Activated T-helper 9 cell treated with anti-CD3 and anti-CD28 coated beads, Interleukin-2, amount 50 U/mL, for 16 hours (primary cell): ENCODE measurements around the gene TGIF1.

ENCODE experiments used
- DNase-seq: peaks from one replicate; pipeline ENCODE4 v3.0.0-alpha.2; 2020; ENCODE audit warnings: low read depth

TGIF1 gene

DNA sequence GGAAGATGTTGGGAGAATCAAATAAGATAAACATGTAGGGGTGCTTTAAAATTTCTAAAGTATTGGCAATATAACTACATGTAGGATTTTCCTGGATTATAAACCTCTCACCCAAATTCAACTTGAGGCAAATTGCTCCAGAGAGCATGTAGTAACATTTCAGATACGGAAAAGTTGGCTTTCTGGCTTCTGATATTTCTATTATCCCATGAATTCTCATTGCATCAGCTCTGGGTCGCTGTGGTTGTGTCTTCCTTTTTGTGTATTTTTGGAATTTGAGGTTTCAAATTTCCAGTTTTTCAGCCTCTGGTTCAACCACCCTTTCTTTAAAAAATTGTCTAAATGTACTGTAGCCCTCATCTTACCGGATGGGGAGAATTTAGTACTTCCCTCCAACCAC is 32.3 kb downstream of the TGIF1 start:
- no peak for DNase-seq

DNA sequence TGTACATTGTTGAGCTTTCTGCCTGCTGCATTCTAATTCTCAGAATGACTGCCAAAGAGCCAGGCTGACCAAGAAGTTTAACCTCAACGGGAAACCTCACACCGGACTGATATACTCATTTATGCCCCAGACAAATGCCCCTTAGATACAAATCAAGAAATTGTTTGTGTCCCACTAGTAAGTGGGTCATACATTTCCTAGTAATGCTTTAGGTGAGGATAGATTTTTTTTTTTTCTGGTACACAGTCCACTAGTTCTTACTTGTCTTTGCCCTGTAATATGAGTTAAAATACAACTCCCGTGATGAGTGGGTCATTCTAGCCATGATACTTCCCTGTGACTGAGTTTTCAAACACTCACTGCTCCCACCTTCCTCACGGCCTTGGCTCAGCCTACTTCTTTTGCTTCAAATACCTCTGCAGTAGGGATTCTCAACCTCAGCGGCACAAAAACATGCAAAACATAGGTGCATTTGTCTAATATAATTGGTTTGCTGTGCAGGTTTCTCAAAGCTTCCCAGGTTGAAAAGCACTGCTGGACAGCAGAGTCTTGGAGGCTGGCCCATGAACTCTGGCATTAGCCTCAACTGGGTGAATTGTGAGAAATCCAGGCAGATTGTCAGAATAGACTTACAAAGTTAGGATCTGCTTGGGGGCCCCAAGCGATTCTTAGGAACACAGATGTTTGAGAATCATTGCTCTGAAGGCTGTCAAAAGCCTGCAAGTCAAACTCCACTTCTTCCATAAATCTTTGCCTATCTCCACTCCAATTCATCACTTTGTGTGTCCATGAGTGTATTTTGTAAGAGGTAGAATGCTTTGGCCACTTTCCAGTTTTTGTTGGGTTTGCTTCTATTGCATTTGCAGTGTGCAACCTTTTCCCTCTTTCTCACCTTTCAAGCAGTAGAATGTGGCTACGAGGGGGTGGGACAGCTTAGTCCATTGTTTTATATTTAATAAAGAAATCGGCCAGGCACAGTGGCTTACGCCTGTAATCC is 35.5 kb downstream of the TGIF1 start:
- no peak for DNase-seq

DNA sequence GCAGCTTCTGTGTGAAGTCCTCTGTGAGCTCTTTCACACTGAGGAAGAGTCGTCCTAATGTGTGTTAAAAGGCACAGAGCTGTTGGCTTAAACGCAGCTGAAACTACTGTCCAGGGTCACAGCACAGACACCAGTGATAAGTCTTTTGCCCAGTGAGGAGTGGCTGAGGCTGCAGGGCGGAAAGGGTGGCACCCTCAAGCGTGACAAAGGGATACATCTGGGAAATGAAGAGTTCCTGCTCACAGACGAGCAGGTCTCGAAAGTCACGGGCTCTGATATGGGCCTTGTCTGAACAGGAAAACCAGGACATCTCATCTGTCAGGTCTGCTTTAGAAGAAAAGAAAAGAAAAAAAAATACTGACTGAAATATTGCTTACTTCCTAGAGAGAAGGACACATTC is 36.5 kb downstream of the TGIF1 start:
- DNase-seq: no peak

DNA sequence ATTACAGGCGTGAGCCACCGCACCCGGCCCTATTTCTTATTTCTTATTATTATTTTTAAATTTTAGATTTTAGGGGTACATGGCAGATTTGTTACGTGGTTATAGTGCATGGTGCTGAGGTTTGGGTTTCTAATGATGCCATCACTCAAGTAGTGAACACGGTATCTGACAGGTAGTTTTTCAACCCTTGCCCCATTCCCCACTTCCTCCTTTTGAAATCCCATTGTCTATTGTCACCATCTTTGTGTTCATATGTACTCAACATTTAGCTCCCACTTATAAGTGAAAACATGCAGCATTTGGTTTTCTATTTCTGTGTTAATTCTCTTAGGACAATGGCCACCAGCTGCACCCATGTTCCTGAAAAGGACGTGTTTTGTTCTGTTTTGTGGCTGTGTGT is 39.5 kb downstream of the TGIF1 start:
- DNase-seq: no peak

DNA sequence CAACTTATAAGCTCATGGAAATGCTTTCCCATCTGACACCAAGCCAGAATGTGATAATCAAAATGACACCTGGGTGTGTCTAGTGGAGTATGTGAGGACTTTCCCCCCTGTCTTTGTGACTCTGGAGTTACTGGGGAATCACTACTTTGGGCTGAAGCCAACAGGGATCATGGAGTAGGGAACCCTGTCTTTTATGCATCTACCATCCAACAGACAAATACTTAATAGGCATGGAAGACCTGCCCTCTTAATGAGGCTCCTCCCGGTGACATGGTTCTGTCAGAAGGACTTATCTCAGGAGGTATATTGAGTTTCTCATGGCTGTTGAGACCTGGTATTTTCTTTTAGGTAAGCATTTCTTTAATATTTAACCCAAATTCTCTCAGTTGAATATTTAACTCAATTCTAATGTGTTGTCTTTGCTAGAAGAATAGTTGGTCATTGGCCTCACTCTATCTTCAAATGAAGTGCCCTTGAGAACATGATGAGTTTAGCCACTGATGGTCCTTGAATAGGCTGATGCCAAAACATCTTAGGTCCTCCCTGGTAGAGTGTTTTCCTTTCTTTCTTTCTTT is 42.1 kb downstream of the TGIF1 start:
- DNase-seq: no peak

DNA sequence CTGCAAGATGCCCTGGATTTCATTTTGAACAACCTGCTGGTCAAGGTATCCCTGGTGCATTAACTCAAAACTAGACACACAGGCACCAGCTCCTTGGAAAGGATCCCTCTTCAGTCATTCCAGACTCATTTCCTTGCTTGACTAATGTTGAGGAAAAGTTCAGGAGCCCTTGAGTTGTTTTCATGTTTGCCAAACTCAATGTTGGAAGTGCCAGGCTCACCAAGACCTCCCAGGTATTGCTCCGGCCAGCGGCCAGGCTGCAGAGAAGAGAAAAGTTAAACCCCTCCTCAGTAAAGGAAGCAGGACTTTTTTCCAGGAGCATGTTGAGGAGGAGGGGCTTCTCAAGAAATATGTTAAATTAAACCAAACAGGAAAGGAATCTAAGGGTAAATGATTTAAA is 42.7 kb downstream of the TGIF1 start:
- DNase-seq: no peak

DNA sequence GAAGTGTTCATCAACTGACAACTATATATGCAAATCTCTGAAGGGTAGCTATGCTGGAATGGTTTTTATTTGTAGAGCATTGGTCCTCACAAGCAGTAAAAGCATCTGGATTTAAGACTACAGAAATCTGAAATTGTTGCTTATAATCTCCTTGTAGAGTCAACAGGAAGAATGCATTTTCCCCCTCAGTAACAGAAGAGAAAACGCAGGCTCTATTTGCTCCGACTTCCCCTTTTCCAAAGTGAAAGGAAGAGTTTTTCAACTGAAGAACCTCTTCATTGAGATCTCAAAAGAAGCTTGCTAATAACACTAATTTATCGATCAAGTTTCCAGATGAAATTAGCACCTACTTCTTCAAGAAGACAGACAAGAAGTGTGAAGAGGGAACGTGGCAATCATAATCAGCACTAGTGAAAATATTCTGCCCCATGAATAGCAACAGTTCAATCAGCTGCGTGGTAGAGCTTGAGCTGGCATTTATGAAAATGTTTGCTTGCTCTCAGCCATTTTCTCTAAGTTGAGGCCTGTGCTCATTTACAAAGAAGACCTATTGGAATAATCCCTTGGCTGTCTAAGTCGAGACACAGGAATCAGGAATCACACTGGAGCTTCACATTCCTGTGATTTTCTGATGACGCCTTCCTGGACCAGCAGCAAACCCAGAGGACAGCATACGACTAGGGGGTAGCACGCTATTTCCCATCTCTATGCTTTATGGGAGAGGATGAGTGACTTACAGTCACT is 43.7 kb downstream of the TGIF1 start:
- no peak for DNase-seq

DNA sequence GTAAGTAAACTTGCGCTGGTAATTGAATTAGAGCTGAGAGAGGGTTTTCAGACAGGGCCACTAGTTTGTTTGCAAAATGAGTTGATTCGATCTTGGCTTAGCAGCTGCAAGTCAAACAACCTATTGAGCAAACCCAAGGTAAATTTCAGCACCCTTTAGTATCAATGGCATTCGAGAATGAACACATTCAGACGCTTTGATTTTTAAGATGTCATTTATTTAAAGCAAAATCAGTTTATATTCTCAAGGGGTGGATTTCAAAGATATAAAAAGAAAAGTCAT is 44.2 kb downstream of the TGIF1 start:
- DNase-seq: no peak

DNA sequence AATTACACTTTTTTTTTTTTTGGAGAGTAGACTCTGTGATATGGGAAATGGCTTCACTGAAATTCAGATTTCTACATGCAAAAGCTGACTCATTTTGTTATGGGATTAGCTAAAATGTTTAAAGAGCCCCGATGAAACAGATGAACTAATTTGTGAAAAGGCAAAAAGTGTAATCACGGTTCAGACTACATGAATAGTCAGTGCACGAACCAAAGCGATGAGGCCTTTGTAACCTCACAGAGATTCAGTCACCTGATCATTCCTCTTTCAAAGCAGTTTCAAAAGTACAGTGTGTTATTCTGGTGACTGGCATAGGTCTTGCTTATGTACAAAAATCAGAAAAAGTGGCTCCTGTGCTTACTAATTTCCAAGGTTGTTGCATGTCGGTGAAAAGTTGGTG is 44.6 kb downstream of the TGIF1 start:
- no peak for DNase-seq

DNA sequence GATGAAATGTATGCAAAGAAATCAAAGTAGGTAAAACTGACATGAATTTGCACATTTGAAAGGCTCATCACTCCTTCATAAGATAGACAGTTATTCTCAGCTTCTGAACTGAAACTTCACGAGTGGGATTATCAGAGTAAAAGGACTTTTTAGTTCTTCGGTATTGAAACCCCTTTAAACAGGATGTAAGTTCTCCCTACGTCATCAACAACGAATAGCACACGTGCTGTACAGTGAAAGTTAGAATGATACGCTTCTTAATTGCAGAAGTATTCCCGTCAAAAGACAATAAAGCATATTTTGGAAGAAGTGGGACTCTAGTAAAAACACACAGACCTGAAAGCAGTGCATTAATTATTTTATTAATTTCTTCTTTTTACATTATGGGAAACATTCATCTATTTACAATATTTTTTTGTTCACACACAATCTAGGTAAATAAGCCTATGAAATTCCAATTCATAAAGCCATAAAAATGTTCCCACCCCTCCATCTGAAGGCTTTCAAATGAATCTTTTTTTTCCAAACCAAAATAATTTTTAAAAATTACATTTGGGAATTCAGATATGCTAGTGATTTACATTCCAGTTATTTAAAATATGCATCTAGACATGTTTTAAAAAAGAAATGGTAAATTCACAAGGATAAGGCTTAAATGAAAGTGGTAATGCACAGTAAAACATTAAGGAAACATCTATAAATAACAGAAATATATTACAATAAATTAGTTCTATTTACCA is 45.9 kb downstream of the TGIF1 start:
- DNase-seq: no peak

DNA sequence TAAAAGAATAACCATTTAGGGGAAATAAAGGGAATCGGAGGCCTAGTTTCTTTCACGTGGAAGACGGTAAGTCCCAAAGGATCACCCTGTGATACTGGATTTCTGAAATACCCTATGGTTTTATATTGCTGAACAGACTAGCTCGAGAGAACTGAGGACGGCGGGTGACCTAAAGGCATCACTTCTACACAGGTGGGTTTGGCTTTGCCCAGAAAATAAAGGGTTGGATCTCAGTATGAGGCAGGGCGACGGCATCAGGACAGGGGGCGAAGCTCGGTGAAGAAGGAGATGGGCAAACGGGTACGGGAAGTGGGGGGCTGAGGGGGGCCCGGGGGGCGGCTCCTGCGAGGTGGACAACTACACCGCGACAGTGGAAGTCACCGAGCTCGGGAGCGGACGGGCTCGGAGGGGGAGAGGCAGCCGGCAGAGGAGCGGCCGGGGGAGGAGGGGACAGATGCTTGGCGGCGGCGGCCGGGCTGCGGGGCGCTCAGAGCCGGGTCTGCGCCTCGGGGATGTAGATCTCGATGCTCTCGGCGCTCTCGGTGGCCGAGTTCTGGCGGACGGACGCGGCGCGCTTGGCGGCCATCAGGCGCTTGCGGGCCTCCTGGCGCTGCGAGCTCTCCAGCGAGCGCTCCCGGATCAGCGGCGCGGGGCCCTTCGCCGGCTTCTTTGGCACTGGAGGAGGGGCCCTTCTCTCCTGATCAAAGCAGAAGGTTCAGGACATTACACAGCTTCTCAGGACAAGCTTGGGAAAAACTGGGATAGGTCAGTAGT is 48.9 kb downstream of the TGIF1 start:
- DNase-seq: no peak

DNA sequence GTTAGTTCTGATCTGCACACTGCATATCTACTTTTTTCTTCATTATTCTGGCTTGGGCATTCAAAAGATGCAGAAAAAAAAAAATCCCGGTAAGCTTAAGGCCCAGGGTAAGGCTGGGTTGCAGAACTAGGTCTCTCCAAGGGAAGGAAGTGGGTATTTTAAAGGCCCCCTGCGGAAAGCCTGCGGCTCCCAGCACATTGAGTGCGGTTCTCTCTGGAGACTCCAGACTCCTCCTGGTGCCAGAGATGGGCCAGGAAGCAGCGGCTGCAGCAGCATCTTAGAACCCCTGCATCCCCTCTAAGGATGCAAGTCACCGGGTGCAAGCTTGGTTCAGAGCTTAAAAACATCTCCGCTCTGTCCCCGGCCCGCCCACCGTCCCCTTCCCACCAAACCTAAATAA is 49.5 kb downstream of the TGIF1 start:
- no peak for DNase-seq

DNA sequence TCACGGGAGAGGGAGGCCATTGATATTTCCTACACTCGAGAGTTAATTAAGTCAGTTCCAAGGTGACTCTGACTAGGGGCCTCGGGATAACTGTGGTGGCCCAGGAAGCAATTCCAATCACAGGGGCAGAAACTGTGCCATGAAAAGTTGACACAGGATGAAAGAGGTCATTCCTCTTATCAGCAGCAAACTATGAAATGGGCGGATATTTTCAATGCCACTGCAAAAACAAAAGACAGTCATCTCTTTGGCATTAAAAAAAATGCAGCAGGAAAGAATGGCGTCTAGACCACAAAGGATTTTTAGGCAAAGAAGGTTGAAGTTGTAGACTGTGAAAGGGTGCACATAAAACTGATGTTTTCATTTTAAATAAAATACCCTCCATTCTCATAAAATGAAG is 50.0 kb downstream of the TGIF1 start:
- DNase-seq: no peak

DNA sequence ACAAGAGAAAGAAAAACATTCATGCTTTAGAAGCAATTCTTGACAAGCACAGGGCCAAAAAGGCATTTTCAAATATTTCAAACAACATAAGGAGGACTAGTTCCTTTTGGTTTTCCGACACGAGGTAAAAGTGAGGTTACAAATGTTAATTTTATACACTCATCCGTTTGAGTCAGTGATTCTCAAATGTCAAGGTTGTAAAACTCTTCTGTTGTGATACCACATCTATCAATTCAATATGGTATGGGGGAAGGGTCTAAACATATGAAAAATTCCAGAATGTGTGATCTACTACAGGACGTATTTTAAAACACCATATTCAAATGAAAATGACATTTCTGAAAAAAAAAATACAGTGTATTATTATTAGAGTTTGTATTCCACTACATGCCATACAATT is 52.7 kb downstream of the TGIF1 start:
- DNase-seq: no peak

DNA sequence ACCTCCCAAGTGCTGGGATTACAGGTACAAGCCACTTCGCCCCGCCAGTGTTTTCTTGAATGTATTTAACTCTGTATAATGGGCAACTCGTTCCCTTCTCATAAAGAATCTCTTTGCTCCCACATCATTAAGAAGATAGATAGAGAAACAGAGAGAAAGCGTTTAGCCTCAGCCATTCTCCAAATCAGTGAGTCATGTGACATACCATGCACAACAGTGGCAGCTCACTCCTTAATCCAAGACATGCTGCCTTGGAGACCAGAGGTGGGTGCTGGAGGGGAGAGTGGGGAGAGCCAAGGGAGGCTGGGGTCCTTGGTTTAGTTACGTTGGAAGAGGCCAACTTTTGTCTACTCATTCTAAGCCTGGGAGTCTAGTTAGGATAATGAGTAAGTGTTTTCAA is 54.7 kb downstream of the TGIF1 start:
- DNase-seq: no peak

DNA sequence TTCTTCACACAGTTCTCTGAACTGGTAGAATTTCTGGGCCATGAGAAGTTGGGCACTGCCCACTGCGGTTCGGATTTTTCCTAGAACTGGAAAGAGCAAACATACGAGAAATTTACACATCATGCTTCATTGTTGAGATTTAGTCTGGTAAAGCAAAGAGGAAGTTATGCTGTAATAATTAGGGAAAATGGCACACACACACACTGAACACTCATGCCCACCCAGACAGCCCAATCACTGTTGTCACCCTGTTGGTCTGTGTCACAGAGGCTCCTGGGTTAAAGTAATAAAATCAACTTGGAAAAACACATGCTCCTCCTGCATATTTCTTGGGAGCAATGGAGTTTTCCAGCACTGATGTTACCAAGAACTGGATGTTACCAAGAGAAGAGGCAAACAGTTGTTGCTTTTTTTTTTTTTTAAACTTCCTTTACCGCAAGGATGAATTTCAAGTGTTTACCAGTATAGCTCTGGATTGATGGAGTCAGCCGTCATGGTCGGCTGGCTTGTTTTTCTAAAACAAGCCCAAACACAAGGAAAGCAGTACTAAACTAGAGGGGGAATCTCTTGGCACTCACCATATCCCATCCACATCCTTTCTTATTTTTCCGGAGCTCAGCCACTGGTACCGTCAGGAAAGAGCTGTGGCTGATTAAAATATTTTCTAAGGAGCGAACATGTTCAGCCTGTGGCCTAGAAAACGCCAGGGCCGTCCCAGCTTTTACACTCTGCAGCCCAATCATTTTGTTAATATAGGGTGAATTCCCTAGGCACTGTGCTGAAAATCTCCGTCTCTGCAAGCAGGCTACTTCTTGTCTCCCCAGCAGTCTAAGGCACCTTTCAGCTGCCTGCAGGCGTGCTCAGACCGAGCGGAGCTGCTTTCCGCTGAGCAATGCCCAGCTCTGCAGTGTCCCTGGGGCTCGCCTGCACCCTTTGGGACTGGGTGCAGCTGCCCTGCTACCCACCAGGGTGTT is 58.9 kb downstream of the TGIF1 start:
- DNase-seq: no peak
